Thyroid gland (tissue), 4 donors: ENCODE data around the gene DHX58.

Experiments
- CTCF ChIP-seq, 6 experiments: fragments of 200-600 bp in 3 of 6; fragments of 450-650 bp in 3 of 6; sonication (generic) in 3 of 6; IDR thresholded peaks; one replicate each; pipeline ENCODE4 v1.5.1; 2016 to 2019; ENCODE audit warnings: antibody characterized with exemption in 6 of 6, mild to moderate bottlenecking in 2 of 6, inconsistent platforms in 1 of 6, moderate library complexity in 1 of 6
- POLR2A ChIP-seq, 2 donors: fragments of 450-650 bp; IDR thresholded peaks; one replicate each; pipeline ENCODE4 v1.6.1; 2017; ENCODE audit warnings: antibody characterized with exemption in 2 of 2, mild to moderate bottlenecking in 2 of 2, moderate library complexity in 1 of 2

GRCh38 chr17:42079541-42079940, 33.0 kb downstream of the DHX58 start:
- TF ChIP-seq CTCF (IDR thresholded peaks at IDR 0.05): no peak
- TF ChIP-seq POLR2A (IDR thresholded peaks at IDR 0.05): no peak
